A549 (cell line): ENCODE results near the gene QDPR.

ENCODE experiments used
- CTCF ChIP-seq: fragments of >200 bp; sonication (Bioruptor Twin); formaldehyde crosslinking; IDR thresholded peaks from 3 replicates; pipeline ENCODE4 v1.5.1; 2016
- EP300 ChIP-seq, 2 experiments: fragments of >200 bp; sonication (Bioruptor Twin); formaldehyde crosslinking; IDR thresholded peaks; 2 replicates in 1 of 2; 3 replicates in 1 of 2; pipeline ENCODE4 v1.6.1; 2016 to 2017
- POLR2A ChIP-seq: IDR thresholded peaks from 2 replicates; pipeline ENCODE4 v1.6.1; 2012; ENCODE audit warnings: mild to moderate bottlenecking, low read length
- POLR2AphosphoS2 ChIP-seq: conservative IDR thresholded peaks from 2 replicates; pipeline ENCODE4 v1.6.1; 2012; ENCODE audit warnings: low read length, improper control_type of control experiment, inconsistent platforms
- SMC3 ChIP-seq: fragments of >200 bp; sonication (Bioruptor Twin); formaldehyde crosslinking; IDR thresholded peaks from 3 replicates; pipeline ENCODE4 v1.6.1; 2018; ENCODE audit warnings: inconsistent platforms
- ZFP36 ChIP-seq: fragments of 450-650 bp; IDR thresholded peaks from 2 replicates; pipeline ENCODE4 v1.6.1; 2014; ENCODE audit warnings: borderline replicate concordance; ENCODE audit not compliant: partially characterized antibody
- ZSCAN20 ChIP-seq: fragments of 250-450 bp; sonication (Bioruptor Pico); IDR thresholded peaks from 2 replicates; pipeline ENCODE4 v1.8.0; 2022; ENCODE audit warnings: mild to moderate bottlenecking, moderate library complexity

GRCh38 chr4:17559709-17560048 lies 47.8 kb upstream of the QDPR start:
- TF ChIP-seq POLR2AphosphoS2: no peak
- TF ChIP-seq ZSCAN20 (CRISPR knock-in tag): no peak
- TF ChIP-seq ZFP36: no peak
- no peak for TF ChIP-seq EP300 (IDR thresholded peaks at IDR 0.05)
- no peak for TF ChIP-seq CTCF
- TF ChIP-seq POLR2A: no peak
- no peak for TF ChIP-seq SMC3
